ENCODE data around the gene PGM2L1.
"Not testable (repeated sequence)": the region's sequence is repeated elsewhere in the genome, so short reads cannot be mapped to it uniquely, and the experiment has no call there.

The PGM2L1 gene

DNA sequence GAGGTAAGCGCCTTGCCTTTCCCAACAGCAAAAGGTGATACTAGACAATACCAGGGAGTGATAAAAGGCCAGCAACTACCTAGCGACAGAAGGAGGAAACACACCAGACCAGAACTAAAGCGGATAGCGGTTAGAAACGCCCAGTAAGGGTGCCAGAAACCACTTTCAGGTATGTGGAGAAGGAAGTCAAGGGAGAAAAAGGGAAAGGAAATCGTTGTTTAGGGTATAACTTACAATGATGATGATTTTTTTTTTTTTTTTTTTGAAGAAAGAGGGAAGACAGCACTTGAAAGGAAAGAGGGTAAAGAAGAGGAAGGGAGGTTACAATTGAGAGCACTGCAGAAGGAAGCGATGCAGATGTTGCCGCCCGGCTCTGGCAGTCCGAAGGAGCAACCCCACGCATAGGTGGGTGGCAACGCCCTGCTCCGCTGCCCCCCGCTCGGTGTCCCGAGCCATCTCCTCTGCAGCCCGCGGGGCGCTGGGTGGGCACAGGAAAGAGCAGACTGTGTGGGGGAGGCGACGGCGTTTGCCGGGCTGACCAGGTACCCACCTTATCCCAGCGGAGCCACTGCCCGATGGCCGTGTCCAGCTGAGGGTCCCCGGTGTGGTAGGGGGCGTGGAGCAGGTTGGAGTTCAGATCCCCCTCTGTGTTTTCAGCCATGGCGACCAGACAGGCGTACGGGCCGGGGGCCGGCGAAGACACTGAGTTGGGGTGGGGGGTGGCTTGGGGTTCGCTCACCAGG is 561 bp downstream of the PGM2L1 start:
- peak; percentile 20 for DNase-seq

DNA sequence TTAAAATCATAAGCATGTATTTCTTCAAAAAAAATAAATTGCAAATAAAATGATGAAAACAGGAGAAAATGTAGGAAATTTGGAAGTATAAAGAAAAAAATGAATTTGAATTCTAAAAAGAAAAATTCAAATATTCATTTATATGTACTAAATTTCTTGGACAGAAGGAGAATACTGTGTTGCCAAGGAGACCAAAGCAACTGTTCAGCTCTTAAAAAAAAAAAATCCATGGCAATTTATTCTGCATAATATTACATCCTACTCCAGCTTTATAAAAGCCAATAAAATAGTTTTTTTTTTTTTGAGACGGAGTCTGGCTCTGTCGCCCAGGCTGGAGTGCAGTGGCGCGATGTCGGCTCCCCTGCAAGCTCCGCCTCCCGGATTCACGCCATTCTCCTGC is 6.0 kb downstream of the PGM2L1 start:
- no peak for DNase-seq

DNA sequence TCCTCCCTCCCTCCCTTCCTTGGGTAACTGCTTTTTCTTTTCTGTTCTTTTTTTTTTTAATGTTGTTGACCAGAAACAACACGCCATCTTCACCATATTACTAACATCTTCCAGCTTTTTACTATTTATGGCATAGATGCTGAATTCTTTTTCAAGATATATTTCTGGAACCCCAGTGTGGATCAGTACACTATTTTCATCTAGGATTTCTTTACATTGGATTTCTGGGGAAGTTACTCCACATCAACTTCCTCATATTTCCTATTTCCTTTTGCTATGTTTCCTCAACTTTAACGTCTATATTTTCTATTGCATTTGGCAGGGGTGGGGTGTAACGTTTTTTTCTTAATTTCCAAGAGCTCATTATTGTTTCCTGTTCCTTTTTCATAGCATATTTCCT is 7.0 kb downstream of the PGM2L1 start:
- DNase-seq, result no peak

DNA sequence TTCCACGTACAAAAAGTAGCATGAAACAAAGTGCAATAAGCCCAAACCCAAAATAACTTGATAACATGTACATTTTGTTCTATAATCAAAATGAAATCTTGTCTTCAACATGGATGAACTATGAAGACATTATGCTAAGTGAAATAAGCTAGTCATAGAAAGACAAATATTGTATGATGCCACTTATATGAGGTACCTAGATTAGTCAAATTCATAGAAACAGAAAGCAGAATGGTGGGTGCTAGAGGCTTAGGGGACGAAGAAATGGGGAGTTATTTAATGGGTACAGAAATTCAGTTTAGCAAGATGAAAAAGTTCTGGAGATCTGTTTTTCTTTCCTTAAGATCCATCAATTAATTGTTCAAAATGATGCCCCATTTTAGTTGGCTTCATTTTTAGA is 7.5 kb downstream of the PGM2L1 start:
- DNase-seq, result no peak

DNA sequence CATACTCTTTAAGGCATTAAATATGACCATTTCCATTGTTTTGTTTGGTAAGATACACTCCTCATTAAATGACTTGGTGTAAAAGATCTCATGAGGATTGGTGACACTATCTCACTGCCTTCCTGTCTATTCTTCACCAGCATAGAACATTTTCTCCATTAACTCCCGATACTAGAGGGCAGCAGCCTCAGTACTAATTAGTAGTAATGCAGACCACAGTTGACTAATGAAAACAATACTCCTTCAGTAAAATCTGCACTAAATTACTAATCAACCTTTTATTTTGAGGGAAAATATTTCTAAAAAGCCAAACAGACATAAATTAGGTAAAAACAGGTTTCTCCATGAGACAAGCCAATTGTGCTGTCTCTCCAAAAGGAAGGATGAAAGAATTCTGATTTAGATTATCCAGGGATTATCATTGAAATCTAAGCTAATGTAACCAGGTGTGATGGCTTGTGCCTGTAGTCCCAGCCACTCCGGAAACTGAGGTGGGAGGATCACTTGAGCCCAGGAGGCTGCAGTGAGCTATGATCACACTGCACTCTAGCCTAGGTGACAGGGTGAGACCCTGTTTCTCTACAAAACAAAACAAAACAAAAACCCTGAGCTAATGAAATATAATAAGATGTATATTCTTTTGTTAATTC is 9.4 kb downstream of the PGM2L1 start:
- DNase-seq, result peak; percentile 58

DNA sequence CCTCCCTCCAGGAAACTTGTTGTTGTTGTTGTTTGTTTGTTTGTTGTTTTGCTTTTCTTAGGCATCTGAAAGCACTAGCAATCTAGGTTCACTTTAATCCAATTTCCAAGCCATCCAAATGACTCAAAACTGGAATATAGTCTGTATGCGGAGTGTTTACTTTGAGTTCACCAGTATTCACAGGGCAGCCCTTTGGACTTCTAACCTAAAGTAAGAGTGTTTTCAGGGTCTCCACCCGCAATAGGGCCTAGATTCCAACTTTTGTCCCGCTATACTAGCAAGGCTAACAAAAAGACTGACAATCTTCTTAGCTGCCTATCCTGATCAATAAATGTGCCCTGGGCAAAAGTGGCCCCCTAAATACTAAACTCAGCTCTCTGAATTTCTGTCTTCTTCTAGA is 13.6 kb downstream of the PGM2L1 start:
- no peak for DNase-seq

DNA sequence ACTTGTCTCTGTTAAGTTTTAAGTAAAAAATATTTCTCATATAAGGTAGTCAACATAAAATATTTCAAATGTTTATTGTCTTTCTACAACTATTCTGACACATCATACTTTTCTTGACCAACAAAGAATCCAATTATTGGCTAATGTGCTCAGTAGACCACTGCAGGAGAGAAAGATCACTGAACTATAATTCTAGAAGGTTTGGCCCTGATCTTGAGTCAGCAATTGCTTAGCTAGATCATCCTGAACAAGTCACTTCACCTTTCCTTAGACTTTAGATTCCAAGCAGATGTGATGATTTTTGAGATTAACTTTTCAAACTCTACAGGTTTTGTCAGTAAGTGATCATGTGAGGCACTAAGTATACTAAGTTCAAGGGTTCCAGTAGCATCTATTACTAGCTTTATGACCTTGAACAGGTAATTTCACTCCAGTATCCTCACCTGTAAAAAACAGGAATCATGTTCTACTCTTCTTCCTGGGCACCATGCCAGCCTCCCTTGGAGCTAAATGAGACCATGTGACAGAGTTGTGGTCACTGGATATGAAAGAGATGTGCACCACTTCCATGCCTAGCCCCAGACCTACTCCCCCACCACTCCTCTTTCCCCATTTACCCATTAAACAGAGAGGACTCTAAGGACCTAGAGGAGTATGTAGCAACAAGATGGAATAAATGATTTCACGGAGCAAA is 17.3 kb downstream of the PGM2L1 start:
- DNase-seq, result no peak

DNA sequence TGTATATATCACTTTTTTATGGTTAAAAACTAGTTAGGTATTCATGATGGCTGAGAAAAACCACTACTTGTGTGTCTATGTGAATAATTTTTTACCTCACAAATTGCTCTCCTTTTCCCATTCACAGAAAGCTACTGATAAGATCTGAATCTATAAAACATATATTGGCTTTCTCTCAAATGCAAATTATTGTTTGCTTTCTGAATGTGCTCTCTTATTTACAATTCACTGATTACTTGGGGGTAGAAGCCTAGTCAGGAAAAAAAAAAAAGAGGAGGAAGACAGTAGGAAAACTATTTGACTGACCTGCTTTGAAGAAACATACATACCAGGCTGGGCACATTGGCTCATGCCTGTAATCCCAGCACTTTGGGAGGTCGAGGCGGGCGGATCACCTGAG is 20.5 kb downstream of the PGM2L1 start:
- no peak for DNase-seq

DNA sequence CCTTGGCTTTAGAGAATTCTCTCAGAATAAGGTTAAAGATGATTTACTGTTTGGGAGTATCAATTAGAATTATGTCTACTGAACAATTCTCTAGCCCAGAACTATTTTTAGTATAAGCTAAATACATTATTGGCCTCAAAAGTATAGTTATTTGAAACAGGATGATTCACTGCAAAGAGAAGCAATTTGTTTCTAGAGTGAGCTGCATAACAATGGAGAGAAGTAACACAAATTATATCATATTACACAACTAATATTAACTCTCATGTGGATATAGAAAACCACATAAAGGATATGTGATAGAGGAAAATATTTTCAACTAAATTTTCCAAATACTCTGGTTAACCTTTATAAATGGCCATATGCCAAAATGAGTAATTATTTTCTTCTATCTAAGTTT is 24.9 kb downstream of the PGM2L1 start:
- DNase-seq, result peak; percentile 37

DNA sequence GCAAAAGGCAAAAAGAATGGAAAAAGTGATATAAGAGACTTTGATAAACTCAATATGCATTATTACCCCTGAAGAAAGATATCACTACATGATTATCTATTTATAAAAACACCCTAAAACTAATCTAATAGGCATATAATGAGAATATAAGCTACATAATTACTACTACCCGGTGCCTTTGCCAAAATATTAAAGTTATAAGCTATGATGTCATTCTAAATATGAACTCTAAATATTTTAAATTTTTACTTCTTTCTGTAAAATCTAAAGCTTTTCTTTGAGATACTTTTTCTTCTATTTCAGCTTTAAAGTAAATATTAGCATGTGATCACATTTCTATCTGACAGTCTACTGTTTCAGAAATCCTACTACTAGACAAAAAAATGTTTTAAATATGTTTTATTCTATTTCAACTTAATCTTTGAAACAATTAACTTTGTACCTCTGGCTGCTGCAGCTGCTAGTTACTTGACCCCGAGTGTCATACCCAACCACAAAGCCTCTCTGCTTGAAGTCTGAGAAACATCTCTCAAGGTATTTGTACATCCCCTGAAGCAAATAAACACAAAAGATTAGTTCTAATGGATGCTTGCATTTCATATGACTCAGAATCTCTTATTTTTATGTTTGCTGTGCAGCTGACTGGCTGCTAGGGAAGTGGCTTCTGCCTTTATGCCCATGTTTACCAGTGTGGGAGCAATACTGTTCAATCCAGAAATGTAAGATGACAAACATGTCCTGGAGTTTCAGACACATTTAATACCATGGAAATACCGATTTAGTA is 26.8 kb downstream of the PGM2L1 start:
- DNase-seq, result peak; percentile 14

DNA sequence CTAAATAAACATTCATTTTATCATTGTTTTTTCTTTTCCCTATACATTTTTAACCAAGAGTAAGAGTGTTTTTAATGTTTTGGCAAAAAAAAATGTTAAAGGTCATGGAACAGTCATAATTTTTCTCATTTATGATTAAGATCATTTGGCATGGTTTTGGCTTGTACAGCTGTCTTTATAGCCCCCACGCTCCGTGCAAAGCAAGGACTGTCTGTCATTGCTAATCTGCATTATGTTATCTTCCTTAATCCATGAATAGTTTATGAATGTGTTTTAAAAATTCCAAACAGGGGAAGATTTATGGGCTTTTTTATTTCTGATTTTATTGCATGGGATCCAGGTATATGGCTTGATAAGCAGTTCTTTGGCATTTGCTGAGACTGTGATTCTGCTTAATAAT is 28.1 kb downstream of the PGM2L1 start:
- no peak for DNase-seq

DNA sequence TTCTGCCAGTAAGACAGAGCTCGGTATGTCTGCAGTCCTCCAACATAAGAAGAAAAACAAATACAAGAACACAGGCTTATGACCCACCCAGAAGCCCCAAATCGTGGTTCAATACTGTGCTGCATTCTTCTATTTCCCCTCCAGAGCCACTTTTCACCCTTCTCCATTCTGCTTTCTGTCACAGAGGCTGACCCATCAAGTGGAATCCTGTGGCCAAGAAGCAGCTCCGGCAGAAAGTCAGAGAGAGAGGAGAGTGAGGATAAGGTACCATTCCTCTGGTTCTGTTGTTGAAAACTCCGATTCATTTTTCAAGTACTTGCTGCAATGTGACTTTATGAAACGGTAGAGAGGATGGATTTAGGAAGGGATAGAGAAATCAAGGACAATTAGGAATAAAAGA is 30.4 kb downstream of the PGM2L1 start:
- no peak for DNase-seq

DNA sequence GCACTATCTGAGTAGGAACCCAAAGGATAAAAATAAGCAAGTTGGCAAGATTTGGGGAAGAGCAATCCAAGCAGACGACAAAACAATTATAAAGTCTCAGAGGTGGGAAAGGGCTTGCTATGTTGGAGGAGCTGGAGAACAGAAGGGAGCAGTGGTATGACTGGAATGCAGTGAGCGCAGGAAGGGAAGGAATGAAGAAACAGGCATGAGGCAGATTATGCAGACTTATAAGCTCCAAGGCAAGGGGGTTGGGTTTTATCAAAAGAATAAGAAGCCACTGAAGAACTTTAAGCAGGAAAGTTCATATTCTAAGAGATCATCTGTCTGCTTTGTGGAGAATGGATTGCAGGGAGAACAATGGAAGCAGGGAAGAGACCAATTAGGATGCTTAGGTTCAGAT is 31.7 kb downstream of the PGM2L1 start:
- DNase-seq, result peak; percentile 92

DNA sequence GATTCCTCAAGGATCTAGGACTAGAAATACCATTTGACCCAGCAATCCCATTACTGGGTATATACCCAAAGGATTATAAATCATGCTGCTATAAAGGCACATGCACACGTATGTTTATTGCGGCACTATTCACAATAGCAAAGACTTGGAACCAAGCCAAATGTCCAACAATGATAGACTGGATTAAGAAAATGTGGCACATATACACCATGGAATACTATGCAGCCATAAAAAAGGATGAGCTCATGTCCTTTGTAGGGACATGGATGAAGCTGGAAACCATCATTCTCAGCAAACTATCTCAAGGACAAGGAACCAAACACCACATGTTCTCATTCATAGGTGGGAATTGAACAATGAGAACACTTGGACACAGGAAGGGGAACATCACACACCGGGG is 32.4 kb downstream of the PGM2L1 start:
- not testable (repeated sequence) for DNase-seq

DNA sequence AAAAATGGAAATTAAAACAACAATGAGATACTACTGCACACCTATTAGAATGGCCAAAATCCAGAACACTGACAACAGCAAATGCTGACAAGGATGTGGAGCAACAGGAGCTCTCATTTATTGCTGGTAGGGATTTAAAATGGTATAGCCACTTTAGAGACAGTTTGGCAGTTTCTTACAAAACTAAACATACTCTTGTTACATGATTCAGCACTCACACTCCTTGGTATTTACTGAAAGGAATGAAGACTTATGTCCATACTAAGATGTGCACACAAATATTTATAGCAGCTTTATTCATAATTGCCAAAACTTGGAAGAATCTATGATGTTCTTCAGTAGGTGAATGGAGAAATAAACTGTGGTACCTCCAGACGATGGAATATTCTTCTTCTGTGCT is 40.8 kb downstream of the PGM2L1 start:
- no peak for DNase-seq

DNA sequence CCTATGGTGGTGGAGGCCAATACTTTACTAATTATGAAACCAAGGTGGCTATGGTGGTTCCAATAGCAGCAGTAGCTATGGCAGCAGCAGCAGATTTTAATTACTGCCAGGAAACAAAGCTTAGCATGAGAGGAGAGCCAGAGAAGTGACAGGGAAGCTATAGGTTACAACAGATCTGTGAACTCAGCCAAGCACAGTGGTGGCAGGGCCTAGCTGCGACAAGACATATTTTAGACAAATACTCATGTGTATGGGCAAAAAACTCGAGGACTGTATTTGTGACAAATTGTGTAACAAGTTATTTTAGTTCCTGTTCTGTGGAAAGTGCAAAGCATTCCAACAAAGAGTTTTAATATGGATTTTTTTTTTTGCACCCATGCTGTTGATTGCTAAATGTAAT is 42.6 kb downstream of the PGM2L1 start:
- DNase-seq, result no peak

DNA sequence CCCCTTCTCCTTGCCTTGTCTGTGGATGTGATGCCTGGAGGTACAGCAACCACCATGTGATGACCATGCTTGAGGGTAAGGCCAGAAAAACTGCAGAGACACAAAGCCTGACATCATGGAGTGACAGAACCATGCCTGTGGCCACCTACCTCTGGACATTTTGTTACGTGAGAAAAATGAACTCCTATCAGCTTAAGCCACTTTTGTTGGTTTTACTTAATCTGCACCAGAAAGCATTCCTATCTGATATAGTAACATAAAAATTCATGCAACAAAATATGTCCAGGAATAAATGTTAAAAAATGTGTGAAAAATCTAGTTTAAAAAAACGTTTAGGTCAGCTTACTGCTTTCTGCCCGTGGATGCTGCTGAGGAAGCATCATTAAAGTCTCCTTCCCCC is 44.2 kb downstream of the PGM2L1 start:
- DNase-seq, result peak; percentile 5

DNA sequence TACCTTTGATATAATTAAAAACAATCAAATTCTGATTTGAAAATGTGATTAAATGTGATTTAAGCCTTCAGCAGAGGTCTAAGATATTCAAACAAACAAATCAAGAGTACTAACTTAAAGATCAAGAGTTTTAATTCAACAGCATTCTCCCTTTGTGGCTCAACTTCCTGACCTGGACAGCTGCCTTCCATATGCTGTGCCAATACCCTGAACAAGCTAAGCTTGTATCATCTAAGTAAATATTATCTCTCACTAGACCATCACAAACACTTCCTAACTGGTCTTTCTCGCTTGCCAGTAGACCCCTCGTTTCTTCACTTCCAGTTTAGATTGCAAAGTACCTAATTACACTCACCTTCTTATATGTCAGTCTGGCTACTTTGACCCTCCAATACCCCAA is 50.9 kb downstream of the PGM2L1 start:
- DNase-seq, result no peak

DNA sequence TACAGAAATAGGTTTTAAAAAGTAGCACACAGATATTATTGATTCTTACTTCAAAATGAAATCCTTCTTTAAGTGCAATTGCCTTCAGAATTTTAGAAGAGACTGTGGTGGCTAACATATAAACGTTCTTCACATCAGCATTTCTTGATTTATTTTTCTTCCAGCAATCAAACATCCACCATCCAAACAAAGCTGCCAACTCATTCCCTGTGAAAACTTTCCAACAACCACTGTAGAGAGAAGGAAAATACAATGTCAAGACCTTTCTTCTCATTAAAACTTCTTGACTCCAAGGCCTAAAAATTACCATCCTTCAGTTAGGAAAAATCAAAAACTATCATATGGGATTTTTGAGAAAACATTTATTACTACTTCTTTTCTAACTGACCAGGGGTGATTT is 52.8 kb downstream of the PGM2L1 start:
- no peak for DNase-seq

DNA sequence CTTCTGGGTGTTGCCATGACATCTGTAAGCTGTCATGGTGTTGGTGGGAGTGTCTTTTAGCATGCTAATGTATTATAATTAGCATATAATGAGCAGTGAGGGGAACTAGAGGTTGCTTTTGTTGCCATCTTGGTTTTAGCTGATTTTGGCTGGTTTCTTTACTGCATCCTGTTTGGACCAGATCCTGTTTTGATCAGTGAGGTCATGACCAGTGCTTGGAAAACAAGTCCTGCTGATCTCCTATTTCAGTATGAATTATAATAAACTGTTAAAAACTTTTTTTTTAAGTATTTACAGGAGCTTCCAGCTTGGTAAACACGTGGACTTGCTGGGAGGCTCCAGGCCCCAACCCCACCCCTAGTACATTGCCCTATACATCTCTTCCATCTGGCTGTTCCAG is 56.3 kb downstream of the PGM2L1 start:
- DNase-seq, result no peak

DNA sequence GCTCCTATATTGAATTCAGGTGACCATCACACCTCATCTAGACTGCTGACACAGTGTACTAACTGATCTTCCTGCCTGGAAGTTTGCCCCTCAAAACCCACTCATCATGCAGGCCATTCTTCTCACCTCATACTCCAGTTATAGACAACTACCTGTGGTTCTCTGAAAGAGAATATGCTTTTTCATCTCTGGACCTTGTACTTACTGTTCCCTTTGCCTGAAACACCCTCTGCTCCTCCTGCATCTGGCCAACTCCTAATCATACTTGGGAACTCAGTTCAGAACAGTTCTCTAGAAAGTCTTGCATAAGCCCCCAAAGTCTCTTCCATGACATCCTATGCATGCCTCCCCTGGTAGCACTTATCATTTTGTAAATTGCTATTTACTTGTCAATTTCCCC is 58.6 kb downstream of the PGM2L1 start:
- no peak for DNase-seq

DNA sequence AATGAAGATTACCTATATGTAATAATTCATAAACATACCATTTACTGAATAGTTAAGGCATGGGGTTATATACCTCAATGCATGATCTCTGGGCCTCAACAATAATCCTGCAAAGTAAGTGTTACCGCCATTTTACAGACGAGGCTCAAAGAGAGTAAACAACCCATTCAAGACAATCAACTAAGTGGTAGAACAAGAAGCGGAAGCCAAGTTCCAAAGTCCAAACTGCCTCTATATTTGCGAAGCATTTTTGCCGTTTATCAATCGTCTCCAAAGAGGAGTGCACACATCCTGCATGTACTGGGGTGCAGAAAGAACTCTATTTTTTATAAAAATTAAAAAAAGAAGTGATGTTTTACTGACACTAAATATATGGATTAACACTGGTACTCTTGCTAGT is 59.3 kb downstream of the PGM2L1 start:
- DNase-seq, result no peak

DNA sequence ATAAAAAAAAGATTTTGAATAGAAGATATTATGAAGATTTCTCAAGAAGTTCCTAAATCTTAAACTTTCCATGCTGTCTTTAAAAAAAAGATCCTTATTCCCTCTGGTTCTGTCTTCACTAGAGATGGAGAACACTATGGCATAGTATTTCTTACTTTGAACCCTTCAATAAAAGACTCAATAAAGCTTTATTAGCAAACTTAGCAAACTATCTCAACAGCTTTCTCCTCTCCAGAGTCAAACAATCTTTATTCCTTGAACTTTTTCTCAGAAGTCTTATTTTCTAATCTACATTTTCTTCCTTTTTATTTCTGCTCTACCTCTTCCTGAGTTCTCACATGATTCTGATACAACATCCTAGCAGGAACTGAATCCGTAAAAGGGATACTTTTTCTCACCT is 65.0 kb downstream of the PGM2L1 start:
- DNase-seq, result no peak

DNA sequence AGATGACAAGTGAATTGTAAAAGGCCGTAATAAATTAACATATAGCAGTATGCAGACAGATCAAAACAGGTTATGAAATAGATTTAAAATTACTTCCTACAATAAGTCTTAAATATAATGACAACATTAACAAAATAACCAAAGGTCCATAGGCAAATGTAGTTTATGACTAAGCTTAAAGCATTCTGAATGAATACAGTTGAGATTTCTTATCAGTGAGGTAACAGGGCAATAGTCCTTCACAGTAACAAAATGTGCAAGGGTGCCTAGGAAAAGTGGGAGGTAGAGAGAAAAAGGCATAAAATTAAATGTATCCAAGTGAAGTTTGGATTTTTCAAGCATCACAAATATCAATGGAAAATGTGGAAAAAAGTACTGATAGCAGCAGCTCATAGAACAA is 65.9 kb downstream of the PGM2L1 start:
- DNase-seq, result no peak
